ENCODE measurements around the gene MBD3L4.

DNA sequence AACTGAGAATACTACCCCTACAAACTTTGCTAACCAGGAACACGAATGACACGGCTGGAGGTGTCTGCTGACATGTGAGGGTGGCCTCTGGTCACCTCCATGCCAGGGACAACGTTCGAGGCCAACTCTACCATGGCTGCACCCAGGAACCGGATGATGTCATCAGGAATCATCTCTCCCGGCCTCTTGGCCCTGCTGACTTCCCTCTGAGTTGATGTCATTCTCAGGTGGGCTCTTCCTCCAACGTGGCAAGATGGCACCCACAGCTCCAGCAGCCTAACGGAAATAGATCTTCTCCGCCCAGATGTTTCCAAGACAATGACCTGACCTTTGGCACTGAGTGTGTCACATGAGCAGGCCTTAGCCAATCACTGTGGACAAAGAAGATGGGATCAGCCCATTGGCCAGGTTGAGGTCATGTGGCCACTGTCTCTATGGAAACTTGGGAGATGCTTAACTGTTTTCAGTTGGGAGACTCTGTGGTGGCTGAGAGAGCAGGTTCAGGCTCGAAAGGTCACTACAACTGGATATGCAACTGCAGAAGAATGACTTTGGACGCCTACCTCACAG, 33.8 kb downstream of the MBD3L4 start:
- TF ChIP-seq, protein P1, sequence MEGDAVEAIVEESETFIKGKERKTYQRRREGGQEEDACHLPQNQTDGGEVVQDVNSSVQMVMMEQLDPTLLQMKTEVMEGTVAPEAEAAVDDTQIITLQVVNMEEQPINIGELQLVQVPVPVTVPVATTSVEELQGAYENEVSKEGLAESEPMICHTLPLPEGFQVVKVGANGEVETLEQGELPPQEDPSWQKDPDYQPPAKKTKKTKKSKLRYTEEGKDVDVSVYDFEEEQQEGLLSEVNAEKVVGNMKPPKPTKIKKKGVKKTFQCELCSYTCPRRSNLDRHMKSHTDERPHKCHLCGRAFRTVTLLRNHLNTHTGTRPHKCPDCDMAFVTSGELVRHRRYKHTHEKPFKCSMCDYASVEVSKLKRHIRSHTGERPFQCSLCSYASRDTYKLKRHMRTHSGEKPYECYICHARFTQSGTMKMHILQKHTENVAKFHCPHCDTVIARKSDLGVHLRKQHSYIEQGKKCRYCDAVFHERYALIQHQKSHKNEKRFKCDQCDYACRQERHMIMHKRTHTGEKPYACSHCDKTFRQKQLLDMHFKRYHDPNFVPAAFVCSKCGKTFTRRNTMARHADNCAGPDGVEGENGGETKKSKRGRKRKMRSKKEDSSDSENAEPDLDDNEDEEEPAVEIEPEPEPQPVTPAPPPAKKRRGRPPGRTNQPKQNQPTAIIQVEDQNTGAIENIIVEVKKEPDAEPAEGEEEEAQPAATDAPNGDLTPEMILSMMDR (IDR thresholded peaks at IDR 0.05; ENCODE audit: low read length), result no peak
- no peak for TF ChIP-seq EZH2 (optimal IDR thresholded peaks at IDR 0.05; ENCODE audit: low read depth, low read length)

All from MM.1S (cell line).